SIG-M5 treated with dmso at 0.1 percent for 504 hours (cell line): ENCODE measurements around the gene ELFN1.
A peak's percentile ranks its signal among the peaks of the same experiment; 100 is the strongest.

ENCODE experiments used
- DNase-seq: peaks from one replicate; lab custom pipeline; 2025; ENCODE audit not compliant: unreplicated experiment; lab: John Stamatoyannopoulos, UW

ELFN1 gene

DNA sequence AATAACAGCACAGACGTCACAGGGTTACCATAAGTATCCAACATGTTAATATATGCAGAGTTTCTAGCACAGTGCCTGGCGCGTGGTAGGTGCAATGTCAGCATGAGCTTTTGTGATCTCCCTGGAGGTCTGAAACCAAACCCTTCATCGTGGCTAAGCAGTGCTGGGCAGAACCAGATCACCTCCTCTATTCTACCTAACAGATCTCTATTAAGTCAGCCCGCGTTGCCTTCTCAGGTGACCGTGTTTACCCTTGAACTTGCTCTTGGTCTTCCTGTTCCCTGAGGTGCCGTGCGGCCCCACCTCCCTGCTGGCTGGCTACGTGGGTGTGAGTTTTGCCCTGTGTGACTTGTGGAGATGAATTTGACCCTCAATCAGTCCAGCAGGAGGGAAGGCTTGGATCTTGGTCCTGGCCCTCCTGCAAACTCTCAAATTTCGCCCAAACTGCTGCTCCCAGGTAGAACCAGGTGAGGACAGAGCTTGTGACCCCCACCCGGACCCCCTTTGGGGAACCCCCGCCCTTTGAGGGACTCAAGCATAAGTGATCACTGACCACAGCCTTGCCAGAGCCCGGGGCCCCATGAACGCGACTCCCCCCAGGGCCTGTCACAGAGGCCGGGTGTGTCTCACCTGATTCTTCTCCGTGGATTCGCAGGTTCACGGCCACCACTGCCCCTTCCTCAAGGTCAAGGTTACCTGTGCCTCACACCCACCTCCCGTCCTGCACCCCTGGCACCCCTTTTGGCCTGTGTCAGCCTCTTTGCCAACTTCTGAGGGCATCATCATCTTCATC is 54.2 kb downstream of the ELFN1 start:
- DNase-seq, result no peak

- DNase-seq, result no peak
Observed at GRCh38 chr7:1725199-1725690, 55.2 kb downstream of the ELFN1 start.

- no peak for DNase-seq
Observed at GRCh38 chr7:1725766-1726630, 55.9 kb downstream of the ELFN1 start.

- no peak for DNase-seq
Observed at GRCh38 chr7:1727079-1727478, 57.0 kb downstream of the ELFN1 start.

DNA sequence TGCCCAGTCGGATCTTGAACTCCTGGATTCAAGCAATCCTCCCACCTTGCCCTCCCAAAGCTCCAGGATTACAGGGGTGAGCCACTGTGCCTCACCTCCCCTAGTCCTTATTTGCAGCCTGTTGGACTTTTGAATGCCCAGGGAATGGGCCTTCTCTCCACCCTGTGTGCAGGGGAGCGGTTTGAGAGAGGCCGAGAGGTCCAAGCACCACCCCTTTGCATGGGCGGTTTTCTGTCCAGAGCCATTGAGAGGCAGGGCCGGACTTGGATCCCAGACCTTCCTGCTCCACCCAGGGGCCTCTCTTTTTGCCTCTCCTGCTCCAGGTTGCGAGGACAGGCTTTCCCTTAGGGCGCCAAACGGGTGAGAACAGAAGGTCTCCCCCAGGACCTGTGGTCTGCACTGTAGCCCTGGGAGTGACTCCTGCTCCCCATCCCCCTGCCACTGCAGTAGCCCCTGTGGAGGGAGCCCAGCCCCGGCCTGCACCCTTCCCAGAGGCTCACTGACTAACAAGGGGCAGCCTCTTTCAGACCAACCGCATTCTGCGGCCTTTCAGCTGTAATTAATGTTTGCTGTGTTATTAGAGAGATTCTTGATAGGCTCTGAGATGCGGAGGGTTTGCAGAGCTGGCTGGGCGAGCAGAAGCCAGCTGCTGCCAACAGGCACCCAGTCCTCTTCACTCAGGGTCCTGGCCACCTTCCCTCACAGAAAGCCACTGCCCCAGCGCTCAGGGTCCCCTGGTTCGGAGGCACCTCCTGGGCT is 57.9 kb downstream of the ELFN1 start:
- DNase-seq, result no peak

GRCh38 chr7:1729183-1729582 is 59.1 kb downstream of the ELFN1 start:
- no peak for DNase-seq

DNA sequence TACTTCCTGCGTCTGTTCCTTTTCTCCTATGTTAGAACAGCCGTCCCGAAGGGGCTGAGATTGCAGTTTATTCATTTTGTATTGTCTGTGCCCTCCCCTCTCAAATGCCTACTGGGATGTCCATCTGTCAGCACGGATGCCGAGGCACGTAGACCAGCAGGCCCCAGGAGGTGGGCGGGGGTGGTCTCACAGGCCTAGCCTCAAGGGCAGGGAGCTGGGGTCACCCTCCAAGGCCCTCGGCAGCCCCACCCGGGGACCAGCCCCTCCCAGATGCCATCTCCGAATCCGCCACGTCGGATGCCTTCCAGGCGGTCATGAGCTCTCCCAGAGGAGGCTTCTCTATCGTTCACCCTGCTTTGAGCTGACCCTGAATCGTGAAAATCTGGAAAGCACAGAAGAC is 59.7 kb downstream of the ELFN1 start:
- DNase-seq, result no peak

GRCh38 chr7:1732072-1732471 is 62.0 kb downstream of the ELFN1 start:
- no peak for DNase-seq

DNA sequence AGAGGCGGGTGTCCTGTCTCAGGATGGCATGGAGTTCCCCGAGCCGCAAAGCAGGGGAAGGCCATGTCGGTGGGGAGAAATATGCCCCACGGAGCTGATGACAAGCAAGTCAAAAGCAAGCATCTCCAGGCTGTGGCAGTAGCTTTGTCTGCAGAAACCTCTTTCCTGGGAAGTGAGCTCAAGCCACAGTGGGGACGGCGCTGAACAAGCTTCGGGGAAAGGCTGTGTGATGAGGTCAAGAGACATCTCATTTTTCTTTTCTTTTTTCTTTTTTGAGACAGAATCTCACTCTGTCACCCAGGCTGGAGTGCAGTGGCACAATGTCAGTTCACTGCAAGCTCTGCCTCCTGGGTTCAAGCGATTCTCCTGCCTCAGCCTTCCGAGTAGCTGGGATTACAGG is 62.6 kb downstream of the ELFN1 start:
- no peak for DNase-seq

DNA sequence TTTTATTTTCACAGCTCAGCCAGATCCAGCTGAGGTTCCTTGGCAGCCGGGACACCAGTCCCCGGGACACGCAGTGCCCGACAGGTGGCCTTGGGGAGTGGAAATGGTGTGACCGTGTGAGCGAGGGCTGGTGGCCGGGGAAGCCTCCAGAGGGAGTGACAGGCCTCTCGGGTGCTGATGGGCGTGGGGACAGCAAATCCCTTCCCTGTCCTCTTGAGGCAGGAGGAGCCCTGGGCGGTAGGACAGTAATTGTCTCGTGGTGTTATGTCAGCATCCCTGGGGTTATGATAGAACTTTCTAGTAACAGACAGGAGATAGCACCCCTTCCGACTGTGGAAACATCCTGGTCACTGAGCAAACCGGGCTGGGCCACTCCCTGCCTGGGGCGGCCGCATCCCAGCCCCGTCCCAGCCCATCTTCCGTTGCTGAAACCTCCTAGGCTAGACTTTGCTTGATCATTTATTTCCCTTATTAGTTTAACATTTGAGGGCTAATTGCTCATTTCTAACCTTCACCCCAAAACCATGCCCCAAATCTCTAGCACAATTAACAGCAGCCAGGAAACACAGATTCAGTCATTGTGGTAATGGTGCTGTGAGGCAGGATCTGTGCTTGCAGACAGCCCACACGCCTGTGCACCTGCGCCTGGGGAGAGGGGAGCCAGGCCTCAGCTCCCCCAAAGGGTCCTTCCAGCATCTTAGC is 63.3 kb downstream of the ELFN1 start:
- no peak for DNase-seq

- DNase-seq, result no peak
Observed at GRCh38 chr7:1733908-1734730, 64.0 kb downstream of the ELFN1 start.

DNA sequence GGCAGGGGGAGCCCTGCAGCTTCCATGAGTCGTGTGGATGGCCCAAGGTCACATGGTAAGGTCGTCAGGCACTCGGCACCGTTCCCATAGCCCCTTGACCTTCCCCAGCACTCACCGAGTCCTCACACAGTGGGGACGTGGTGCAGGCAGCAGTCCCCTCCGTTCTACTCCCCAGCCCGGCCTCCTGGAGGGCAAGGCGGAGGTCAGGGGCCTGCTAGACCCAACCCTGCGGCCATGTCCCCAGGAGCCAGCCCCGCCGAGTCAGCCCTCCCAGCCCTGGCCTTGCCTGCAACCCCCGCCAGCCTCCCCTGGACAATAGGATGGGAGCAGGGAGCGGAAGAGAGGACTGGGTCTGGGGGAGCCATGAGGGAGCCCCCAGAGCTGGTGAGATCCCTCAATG is 65.2 kb downstream of the ELFN1 start:
- DNase-seq, result no peak

- no peak for DNase-seq
Observed at GRCh38 chr7:1735806-1736483, 65.9 kb downstream of the ELFN1 start.

- DNase-seq, result no peak
Observed at GRCh38 chr7:1736484-1736817, 66.4 kb downstream of the ELFN1 start.

- DNase-seq, result no peak
Observed at GRCh38 chr7:1736830-1737229, 66.8 kb downstream of the ELFN1 start.

DNA sequence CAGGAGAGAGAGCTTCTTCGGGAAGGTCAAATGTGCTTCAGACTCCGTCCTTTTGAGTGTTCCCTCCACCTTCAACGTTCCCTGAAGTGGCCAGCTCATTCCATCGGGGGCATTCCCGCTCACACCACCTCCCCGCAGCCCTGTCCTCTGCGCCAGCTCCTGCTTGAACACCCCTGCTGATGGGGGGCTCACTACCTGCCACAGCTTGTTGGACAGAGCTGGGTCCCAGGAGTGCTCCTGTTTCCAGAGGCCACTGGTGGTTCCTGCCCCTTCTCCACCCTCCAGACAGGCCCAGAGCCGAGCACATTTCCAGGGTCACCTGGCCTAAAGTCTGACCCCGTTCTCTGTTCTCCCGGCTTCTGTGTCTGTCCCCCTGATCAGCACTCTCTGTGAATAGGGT is 67.4 kb downstream of the ELFN1 start:
- DNase-seq, result no peak

DNA sequence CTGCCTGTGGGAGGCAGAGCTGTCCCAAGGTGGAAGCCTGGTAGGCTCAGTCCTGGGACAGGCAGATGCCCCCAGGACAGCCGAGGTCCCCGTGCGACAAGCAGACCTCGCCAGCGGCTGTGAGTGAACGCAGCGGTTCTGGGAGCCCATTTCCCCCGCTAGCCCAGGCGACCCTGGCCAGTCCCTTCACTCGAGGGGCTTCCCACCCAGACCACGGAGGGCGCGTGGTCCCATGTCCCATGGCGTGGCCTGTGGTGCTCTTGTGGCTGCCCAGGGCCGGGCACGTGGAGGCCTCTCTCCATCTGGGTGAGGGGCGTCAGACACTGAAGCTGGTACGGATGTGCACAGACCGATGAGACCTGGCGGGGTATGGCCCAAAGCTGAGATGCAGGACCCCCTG is 67.9 kb downstream of the ELFN1 start:
- no peak for DNase-seq

DNA sequence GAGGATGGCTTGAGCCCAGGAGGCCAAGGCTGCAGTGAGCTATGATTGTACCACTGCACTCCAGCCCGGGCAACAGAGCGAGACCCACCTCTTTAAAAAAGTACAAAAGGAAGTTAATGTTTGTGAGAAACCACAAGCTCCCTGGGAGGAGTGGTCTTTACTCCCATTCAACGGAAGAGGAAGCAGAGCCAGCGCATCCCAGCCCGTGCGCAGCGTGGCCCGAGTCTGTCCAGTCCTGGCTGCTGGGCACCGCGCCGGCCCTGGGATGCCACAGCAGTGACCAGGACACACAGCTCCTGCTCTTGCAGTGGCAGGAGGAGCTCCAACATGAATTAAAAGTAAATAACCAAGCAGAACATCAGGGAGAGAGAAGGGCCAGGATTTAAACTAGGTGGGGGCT is 68.4 kb downstream of the ELFN1 start:
- peak; percentile 14 for DNase-seq

DNA sequence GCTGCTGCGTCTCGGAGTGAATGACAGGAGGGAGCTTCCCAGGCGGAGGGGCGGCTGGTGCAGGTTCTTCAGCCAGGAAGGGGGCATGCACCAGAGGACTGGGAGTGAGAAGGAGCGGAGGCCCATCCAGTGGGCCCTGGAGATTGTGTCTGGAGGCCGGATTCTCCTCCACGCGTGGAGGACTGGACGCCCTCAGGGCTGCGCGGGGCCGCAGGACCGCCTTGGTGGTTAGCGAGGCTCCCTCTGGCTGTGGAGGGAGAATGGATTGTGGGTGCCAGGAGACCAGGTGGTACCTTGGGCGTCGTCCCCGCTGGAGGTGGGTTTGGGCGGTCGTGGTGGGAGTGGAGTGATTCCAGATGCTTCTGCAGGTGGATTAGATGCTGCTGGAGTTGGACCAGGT is 68.9 kb downstream of the ELFN1 start:
- DNase-seq, result no peak

DNA sequence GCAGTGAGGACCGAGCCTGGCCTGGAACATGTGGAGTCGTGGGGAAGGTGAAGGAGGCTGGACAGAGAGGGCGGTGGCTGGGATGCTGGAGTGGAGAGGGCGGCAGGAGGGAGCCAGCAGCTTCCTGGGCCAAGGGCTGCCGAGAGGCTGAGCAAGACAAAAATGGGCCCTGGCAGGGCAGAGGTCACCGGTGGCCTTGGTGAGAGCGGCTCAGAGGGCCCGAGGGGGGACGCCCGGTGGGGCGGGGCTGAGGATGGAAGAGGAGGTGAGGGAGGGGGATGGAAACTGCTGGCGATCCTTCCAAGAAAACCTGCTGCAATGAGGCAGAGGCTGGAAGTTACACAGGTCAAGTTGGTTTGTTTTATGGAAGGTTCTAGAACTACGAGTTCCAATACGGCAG is 69.5 kb downstream of the ELFN1 start:
- DNase-seq, result no peak
